ENCODE results near the gene PAWR.

PAWR gene

DNA sequence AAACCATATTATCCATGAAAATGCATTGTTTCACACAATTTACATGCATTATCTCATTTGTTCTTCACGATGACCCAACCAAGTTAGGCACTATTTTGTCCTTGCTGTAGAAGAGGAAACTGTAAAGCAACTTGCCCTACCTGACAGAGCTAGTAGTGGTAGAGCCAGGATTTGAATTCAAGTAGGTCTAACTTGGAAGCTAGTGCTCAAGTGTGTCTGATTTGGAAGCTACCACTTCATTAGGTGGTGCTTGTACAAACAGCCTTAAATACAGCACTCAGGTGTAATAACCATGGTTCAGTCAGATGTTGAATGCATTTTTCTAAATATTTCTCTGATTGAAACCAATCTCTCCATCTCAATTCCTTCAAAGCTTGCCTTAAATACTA, 123.6 kb downstream of the PAWR start (continued):
- no peak for TF ChIP-seq ZNF274 (IDR thresholded peaks at IDR 0.05; ENCODE audit: low read length)
- no peak for TF ChIP-seq ZNF274 (tag by site-specific recombination; IDR thresholded peaks at IDR 0.05; ENCODE audit: borderline replicate concordance)
- TF ChIP-seq YY2 (tag by site-specific recombination; IDR thresholded peaks at IDR 0.05): no peak
- TF ChIP-seq ZNF776 (tag by site-specific recombination; IDR thresholded peaks at IDR 0.05; ENCODE audit: borderline replicate concordance): no peak
- no peak for TF ChIP-seq ZNF777 (tag by site-specific recombination; IDR thresholded peaks at IDR 0.05; ENCODE audit: borderline replicate concordance)
- TF ChIP-seq ZNF548 (tag by site-specific recombination; IDR thresholded peaks at IDR 0.05): no peak
- TF ChIP-seq ZNF211 (tag by site-specific recombination; IDR thresholded peaks at IDR 0.05; ENCODE audit: low read depth): no peak
- TF ChIP-seq ZBTB20 (tag by site-specific recombination; IDR thresholded peaks at IDR 0.05): no peak
- TF ChIP-seq, protein P1, sequence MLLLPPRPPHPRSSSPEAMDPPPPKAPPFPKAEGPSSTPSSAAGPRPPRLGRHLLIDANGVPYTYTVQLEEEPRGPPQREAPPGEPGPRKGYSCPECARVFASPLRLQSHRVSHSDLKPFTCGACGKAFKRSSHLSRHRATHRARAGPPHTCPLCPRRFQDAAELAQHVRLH (tag by site-specific recombination; IDR thresholded peaks at IDR 0.05): no peak

DNA sequence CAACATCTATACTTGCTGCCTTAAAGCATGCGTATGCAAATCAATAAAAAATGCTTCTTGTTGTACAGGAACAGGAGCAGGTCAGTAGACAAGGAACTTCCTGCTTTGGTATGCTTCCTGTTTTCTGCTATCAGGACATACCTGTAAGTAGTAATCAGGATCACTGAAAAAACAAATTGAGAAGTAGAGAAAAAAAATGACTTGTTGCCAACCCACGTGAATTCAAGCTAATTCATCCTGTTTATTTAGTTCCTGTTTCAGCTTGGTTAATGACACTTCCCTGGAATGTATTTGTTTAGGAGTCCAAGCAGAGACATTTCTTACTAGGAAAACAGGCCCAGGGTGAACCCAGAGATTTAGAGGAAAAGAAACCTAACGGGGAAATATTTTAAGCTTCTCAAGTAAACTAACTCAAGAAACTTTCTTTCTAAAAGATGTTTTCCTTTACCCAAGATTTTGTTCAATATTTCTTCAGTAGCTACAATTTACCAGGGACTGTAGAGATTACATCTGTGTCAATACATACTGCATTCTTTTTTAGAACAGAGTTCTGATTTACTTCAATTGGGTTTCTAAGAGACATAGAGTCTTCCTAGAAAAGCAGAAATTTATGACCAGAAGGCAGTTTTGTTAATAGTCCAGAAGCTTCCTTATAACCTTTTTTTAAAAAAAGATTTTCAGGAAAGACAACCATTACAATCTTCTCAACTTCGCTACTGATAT, 124.2 kb downstream of the PAWR start:
- ChIA-PET CTCF (interaction anchor here (0.8 kb wide), 1 partner anchor 147 kb away, joined by 3 read pairs; no protein-coding TSS in a partner anchor), POLR2A (no interaction called here)
- no peaks in the 10 kb centered on the region for H3K9me3 ChIP-seq (ENCODE audit: control insufficient read depth, insufficient read depth, low read depth, low read length)
- H3K27ac ChIP-seq (ENCODE audit: extremely low read depth, low read depth, low read length): no peak overlapping the region
- no peak overlapping the region for H3K4me3 ChIP-seq (ENCODE audit: low read depth, low read length)
- H3K36me3 ChIP-seq (ENCODE audit: control insufficient read depth in 2 of 2, insufficient read depth in 1 of 2, low read length in 2 of 2): peaks cover 0 to 32% of the 10 kb centered on the region in 2 experiments; a peak in 2 of 3 replicates
- no peaks in the 10 kb centered on the region for H3K4me1 ChIP-seq (ENCODE audit: control insufficient read depth, insufficient read depth, low read length)
- TF ChIP-seq, protein P2, sequence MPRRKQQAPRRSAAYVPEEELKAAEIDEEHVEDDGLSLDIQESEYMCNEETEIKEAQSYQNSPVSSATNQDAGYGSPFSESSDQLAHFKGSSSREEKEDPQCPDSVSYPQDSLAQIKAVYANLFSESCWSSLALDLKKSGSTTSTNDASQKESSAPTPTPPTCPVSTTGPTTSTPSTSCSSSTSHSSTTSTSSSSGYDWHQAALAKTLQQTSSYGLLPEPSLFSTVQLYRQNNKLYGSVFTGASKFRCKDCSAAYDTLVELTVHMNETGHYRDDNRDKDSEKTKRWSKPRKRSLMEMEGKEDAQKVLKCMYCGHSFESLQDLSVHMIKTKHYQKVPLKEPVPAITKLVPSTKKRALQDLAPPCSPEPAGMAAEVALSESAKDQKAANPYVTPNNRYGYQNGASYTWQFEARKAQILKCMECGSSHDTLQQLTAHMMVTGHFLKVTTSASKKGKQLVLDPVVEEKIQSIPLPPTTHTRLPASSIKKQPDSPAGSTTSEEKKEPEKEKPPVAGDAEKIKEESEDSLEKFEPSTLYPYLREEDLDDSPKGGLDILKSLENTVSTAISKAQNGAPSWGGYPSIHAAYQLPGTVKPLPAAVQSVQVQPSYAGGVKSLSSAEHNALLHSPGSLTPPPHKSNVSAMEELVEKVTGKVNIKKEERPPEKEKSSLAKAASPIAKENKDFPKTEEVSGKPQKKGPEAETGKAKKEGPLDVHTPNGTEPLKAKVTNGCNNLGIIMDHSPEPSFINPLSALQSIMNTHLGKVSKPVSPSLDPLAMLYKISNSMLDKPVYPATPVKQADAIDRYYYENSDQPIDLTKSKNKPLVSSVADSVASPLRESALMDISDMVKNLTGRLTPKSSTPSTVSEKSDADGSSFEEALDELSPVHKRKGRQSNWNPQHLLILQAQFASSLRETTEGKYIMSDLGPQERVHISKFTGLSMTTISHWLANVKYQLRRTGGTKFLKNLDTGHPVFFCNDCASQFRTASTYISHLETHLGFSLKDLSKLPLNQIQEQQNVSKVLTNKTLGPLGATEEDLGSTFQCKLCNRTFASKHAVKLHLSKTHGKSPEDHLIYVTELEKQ (tag by site-specific recombination; IDR thresholded peaks at IDR 0.05; ENCODE audit: borderline replicate concordance): no peak
- TF ChIP-seq, protein P3, sequence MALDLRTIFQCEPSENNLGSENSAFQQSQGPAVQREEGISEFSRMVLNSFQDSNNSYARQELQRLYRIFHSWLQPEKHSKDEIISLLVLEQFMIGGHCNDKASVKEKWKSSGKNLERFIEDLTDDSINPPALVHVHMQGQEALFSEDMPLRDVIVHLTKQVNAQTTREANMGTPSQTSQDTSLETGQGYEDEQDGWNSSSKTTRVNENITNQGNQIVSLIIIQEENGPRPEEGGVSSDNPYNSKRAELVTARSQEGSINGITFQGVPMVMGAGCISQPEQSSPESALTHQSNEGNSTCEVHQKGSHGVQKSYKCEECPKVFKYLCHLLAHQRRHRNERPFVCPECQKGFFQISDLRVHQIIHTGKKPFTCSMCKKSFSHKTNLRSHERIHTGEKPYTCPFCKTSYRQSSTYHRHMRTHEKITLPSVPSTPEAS (tag by site-specific recombination; IDR thresholded peaks at IDR 0.05): no peak
- no peak for TF ChIP-seq SCRT2 (tag by site-specific recombination; IDR thresholded peaks at IDR 0.05)
- no peak for TF ChIP-seq ZFHX2 (tag by site-specific recombination; conservative IDR thresholded peaks at IDR 0.05)
- TF ChIP-seq WT1 (tag by site-specific recombination; IDR thresholded peaks at IDR 0.05): no peak
- TF ChIP-seq ZNF530 (tag by site-specific recombination; IDR thresholded peaks at IDR 0.05; ENCODE audit: low read depth): no peak
- no peak for TF ChIP-seq MZF1 (tag by site-specific recombination; IDR thresholded peaks at IDR 0.05; ENCODE audit: borderline replicate concordance)
- TF ChIP-seq, protein P4, sequence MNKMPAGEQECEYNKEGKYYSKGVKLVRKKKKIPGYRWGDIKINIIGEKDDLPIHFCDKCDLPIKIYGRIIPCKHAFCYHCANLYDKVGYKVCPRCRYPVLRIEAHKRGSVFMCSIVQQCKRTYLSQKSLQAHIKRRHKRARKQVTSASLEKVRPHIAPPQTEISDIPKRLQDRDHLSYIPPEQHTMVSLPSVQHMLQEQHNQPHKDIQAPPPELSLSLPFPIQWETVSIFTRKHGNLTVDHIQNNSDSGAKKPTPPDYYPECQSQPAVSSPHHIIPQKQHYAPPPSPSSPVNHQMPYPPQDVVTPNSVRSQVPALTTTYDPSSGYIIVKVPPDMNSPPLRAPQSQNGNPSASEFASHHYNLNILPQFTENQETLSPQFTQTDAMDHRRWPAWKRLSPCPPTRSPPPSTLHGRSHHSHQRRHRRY (tag by site-specific recombination; IDR thresholded peaks at IDR 0.05): no peak
- no peak for TF ChIP-seq ZNF664 (tag by site-specific recombination; IDR thresholded peaks at IDR 0.05)
- TF ChIP-seq ZNF423 (tag by site-specific recombination; IDR thresholded peaks at IDR 0.05): no peak
- TF ChIP-seq ZNF366 (tag by site-specific recombination; conservative IDR thresholded peaks at IDR 0.05): no peak
- no peak for TF ChIP-seq ZNF239 (tag by site-specific recombination; IDR thresholded peaks at IDR 0.05)
- no peak for TF ChIP-seq ZNF140 (tag by site-specific recombination; IDR thresholded peaks at IDR 0.05)
- no peak for TF ChIP-seq MYNN (tag by site-specific recombination; IDR thresholded peaks at IDR 0.05; ENCODE audit: borderline replicate concordance)
- TF ChIP-seq, protein P5, sequence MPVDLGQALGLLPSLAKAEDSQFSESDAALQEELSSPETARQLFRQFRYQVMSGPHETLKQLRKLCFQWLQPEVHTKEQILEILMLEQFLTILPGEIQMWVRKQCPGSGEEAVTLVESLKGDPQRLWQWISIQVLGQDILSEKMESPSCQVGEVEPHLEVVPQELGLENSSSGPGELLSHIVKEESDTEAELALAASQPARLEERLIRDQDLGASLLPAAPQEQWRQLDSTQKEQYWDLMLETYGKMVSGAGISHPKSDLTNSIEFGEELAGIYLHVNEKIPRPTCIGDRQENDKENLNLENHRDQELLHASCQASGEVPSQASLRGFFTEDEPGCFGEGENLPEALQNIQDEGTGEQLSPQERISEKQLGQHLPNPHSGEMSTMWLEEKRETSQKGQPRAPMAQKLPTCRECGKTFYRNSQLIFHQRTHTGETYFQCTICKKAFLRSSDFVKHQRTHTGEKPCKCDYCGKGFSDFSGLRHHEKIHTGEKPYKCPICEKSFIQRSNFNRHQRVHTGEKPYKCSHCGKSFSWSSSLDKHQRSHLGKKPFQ (tag by site-specific recombination; IDR thresholded peaks at IDR 0.05): no peak
- TF ChIP-seq, protein P6, sequence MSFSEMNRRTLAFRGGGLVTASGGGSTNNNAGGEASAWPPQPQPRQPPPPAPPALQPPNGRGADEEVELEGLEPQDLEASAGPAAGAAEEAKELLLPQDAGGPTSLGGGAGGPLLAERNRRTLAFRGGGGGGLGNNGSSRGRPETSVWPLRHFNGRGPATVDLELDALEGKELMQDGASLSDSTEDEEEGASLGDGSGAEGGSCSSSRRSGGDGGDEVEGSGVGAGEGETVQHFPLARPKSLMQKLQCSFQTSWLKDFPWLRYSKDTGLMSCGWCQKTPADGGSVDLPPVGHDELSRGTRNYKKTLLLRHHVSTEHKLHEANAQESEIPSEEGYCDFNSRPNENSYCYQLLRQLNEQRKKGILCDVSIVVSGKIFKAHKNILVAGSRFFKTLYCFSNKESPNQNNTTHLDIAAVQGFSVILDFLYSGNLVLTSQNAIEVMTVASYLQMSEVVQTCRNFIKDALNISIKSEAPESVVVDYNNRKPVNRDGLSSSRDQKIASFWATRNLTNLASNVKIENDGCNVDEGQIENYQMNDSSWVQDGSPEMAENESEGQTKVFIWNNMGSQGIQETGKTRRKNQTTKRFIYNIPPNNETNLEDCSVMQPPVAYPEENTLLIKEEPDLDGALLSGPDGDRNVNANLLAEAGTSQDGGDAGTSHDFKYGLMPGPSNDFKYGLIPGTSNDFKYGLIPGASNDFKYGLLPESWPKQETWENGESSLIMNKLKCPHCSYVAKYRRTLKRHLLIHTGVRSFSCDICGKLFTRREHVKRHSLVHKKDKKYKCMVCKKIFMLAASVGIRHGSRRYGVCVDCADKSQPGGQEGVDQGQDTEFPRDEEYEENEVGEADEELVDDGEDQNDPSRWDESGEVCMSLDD (tag by site-specific recombination; IDR thresholded peaks at IDR 0.05): no peak
- TF ChIP-seq ZNF391 (tag by site-specific recombination; IDR thresholded peaks at IDR 0.05; ENCODE audit: borderline replicate concordance, low read depth): no peak
